Activated CD4-positive, alpha-beta T cell treated with anti-CD3 and anti-CD28 coated beads, Interleukin-2, amount 10 ng/mL, durations not matched to agents 7 days and 5 days (primary cell): ENCODE data around the gene ZNF641. TPM values are rescaled to one million over a fixed set of nuclear protein-coding genes. Genes with fewer than 3 reads are reported as not detected.
A peak's percentile ranks its signal among the peaks of the same experiment; 100 is the strongest.

ENCODE experiments used
- CTCF ChIA-PET: fragments of 350-600 bp; sonication (Branson Sonifier 250); formaldehyde crosslinking; loops from one replicate; lab custom pipeline; 2021; ENCODE audit warnings: antibody characterized with exemption; lab: Charles Lee
- POLR2A ChIA-PET: fragments of 350-600 bp; sonication (Branson Sonifier 250); formaldehyde crosslinking; loops from one replicate; lab custom pipeline; 2021; ENCODE audit warnings: antibody characterized with exemption; lab: Charles Lee
- DNase-seq: peaks from one replicate; pipeline ENCODE4 v3.0.0-alpha.2; 2020
- H3K27ac Mint-ChIP-seq: one replicate; pipeline ENCODE4 v1.8.0; 2021; ENCODE audit warnings: mild to moderate bottlenecking, moderate library complexity, mixed read lengths
- H3K27me3 Mint-ChIP-seq: one replicate; pipeline ENCODE4 v1.8.0; 2021; ENCODE audit warnings: mixed read lengths
- H3K36me3 Mint-ChIP-seq: one replicate; pipeline ENCODE4 v1.8.0; 2021; ENCODE audit warnings: low read depth, mixed read lengths
- H3K4me1 Mint-ChIP-seq: one replicate; pipeline ENCODE4 v1.8.0; 2021; ENCODE audit warnings: mixed read lengths
- H3K4me3 Mint-ChIP-seq: one replicate; pipeline ENCODE4 v1.8.0; 2021; ENCODE audit warnings: mild to moderate bottlenecking, moderate library complexity, mixed read lengths
- H3K9me3 Mint-ChIP-seq: one replicate; pipeline ENCODE4 v1.8.0; 2021; ENCODE audit warnings: mixed read lengths
- total RNA-seq, 2 experiments: library from RNA; stranded (reverse); gene quantifications; one replicate each; pipeline ENCODE4 v1.2.3, GENCODE V29; 2021

ZNF641 gene
- total RNA-seq, result 10 to 100 TPM; 21.5 to 24.0 TPM

DNA sequence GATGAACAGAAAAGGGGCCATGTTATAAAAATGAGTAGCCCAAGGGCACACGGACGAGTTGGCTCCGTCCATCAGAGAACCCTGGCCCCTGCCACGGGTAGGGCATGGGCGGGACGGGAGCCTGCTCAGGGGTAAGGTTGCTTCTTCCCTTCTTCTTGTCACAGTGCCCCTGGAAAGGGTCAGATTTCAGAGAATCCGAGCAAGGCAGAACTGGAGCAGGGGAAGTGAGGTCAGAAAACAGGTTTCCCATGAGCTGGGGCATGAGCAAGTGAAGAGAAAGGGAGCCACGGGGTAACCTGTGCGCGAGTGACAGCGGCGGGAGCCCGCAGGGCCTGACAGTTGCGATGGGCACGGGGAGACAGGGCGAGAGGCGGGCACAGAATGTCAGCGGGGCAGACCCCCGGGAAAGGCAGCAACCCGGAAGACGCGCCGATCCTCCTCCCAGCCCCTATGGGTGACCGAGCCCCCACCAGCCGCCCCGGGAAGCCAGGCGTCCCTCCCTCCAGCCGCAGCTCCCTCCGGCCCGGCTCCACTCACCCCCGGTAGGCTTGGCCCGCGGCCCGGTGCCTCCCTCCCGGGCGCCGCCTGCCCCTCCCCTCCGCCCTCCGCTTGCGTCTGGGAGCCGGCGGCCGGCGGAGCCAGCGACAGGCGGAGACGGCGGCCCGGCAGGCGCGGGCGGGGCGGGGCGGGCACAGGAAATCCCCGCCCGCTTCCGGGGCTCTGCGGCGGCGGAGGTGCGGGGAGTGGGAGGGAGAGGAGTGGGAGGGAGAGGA is at the start of gene ZNF641:
Gene ZNF641 (minus strand): TSS at position 671 of the 773 bp plus-strand sequence. CDS start 2,829 bp downstream, outside the sequence.
- Mint-ChIP-seq H3K36me3 (peaks cover 31% of the 10 kb centered on the region), H3K4me1 (peaks cover 29% of the 10 kb centered on the region), H3K27ac (peak within 1 kb of the TSS; percentile 94), H3K4me3 (peak within 1 kb of the TSS; percentile 89), H3K27me3 (peaks cover 3% of the 10 kb centered on the region), H3K9me3 (no peaks in the 10 kb centered on the region)
- CTCF ChIA-PET, result interaction anchor here (0.5 kb wide), 2 partner anchors 13 to 1331 kb away, joined by 3 to 4 read pairs; no protein-coding TSS in a partner anchor
- POLR2A ChIA-PET, result interaction anchor here (0.6 kb wide), 1 partner anchor 467 kb away, joined by 3 read pairs; no protein-coding TSS in a partner anchor
- peak; percentile 83 for DNase-seq

DNA sequence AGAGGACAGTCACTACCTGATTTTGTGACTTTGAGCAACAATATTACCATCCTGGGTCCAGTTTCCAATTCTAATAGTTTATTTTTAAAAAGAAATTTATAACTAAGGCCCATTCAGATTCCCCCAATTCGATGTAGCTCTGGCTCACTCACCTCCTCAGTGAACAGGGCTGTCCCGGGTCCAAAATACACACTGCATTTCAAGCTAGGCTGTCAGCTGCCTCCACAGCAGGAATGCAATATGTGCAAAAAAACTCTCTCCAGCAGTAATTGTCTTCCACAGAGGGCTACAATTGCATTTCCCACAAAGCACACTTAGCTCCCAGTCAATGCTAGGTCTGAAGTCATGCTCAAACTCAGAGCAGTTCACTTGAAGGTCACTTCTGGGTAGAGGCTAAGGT is 39.3 kb upstream of the ZNF641 start:
- ChIA-PET POLR2A (no interaction called here), CTCF (no interaction called here)
- Mint-ChIP-seq H3K4me3 (no peak overlapping the region), H3K27ac (no peak overlapping the region), H3K9me3 (no peaks in the 10 kb centered on the region), H3K36me3 (no peaks in the 10 kb centered on the region), H3K27me3 (peaks cover 15% of the 10 kb centered on the region), H3K4me1 (no peaks in the 10 kb centered on the region)
- no peak for DNase-seq

DNA sequence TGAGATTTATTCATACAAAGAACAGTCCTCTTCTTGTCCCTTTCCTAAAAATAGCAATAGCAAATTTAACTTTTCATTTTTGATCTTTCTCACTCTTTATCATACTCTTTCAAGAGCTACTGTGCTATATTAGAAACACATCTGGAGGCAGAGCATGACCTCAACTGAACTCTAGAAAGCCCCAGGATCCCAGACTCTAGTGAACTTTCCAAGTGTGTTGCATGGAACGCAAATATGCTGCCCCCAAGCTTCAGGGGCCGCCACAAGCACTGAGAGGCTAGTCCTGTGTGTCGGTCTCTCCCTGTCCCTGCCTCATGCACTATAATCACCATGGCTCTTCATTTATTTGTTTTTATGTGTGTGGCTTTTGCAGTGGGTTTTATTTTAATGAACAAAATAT is 38.7 kb upstream of the ZNF641 start:
- no peak for DNase-seq
- Mint-ChIP-seq H3K4me3 (no peak overlapping the region), H3K4me1 (no peaks in the 10 kb centered on the region), H3K27ac (no peak overlapping the region), H3K27me3 (peaks cover 15% of the 10 kb centered on the region), H3K36me3 (no peaks in the 10 kb centered on the region), H3K9me3 (no peaks in the 10 kb centered on the region)
- CTCF ChIA-PET, result no interaction called here
- POLR2A ChIA-PET, result no interaction called here

DNA sequence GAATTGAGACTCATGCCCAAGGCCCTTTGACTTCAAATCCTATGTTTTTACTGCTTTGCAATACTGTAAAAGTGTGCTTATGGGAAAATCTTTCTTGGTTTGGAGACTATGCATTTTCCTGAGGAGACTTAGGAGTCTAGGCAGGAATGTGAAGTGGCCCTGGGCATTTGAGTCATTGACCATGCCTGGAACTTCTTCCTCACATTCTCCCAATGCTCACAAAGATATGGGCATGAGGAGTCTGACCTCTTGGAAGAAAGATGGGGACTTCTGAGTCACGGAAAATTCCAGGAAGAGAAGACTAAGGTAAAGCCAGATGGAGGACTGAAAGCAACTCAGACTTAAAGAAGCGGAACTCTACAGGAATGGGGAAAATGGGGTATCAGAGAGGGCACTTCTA is 38.2 kb upstream of the ZNF641 start:
- H3K9me3 Mint-ChIP-seq, result no peaks in the 10 kb centered on the region
- H3K4me3 Mint-ChIP-seq, result no peak overlapping the region
- H3K36me3 Mint-ChIP-seq, result no peaks in the 10 kb centered on the region
- no peaks in the 10 kb centered on the region for H3K4me1 Mint-ChIP-seq
- H3K27ac Mint-ChIP-seq, result no peak overlapping the region
- ChIA-PET POLR2A (no interaction called here), CTCF (no interaction called here)
- no peak for DNase-seq
- peaks cover 15% of the 10 kb centered on the region for H3K27me3 Mint-ChIP-seq

GRCh38 chr12:48388460-48388859 is 37.7 kb upstream of the ZNF641 start:
- H3K9me3 Mint-ChIP-seq, result no peaks in the 10 kb centered on the region
- no peak for DNase-seq
- H3K4me1 Mint-ChIP-seq, result no peaks in the 10 kb centered on the region
- no peaks in the 10 kb centered on the region for H3K36me3 Mint-ChIP-seq
- ChIA-PET CTCF (no interaction called here), POLR2A (no interaction called here)
- peaks cover 18% of the 10 kb centered on the region for H3K27me3 Mint-ChIP-seq
- no peak overlapping the region for H3K27ac Mint-ChIP-seq
- no peak overlapping the region for H3K4me3 Mint-ChIP-seq

DNA sequence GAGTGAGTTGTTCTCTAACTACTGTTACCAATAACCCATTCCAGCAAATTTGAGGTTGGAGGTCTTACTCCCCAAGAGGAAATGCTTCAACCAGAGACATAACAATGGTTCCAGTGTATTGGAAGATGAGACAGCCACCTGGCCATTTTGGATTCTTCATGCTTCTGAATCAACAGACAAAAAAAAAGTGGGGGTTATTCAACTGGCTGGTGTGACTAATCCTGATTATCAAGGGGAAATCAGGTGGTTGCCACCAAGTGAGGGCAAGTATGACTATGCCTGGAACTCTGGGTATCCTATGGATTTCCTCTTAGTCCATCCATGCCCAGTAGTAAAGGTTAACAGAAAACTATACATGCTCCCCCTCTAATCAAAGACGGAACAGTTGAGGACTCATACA is 29.9 kb upstream of the ZNF641 start:
- Mint-ChIP-seq H3K4me1 (no peaks in the 10 kb centered on the region), H3K4me3 (no peak overlapping the region), H3K9me3 (peaks cover 2% of the 10 kb centered on the region), H3K36me3 (no peaks in the 10 kb centered on the region), H3K27me3 (peaks cover 16% of the 10 kb centered on the region), H3K27ac (no peak overlapping the region)
- ChIA-PET POLR2A (no interaction called here), CTCF (interaction anchor here (0.9 kb wide), 1 partner anchor 20 kb away, joined by 3 read pairs; no protein-coding TSS in a partner anchor)
- DNase-seq, result no peak

- Mint-ChIP-seq H3K4me3 (no peak overlapping the region), H3K9me3 (peaks cover 2% of the 10 kb centered on the region), H3K27me3 (peaks cover 16% of the 10 kb centered on the region), H3K27ac (no peak overlapping the region), H3K36me3 (no peaks in the 10 kb centered on the region), H3K4me1 (no peaks in the 10 kb centered on the region)
- DNase-seq, result no peak
- CTCF ChIA-PET, result interaction anchor here (0.9 kb wide), 1 partner anchor 19 kb away, joined by 3 read pairs; no protein-coding TSS in a partner anchor
- POLR2A ChIA-PET, result no interaction called here
These were observed 29.1 kb upstream of the ZNF641 start for GRCh38 chr12:48379794-48380193.

DNA sequence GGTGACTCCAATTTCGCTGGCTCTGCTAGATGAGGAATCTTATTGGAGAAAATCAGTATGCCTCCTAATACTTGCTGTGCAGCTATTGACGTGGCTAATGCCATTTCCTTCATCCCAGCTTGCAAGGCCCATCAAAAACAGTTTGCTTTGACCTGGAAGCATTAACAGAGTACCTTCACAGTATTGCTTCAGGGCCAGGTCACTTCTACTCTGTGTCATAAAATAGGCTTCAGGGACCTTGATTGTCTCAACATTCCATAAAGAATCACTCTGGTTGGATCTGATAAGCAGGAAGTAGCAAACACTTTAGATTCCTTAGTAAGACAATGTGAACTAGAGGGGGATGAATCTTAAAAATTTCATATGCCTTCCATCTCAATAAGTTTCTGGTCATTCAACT is 26.9 kb upstream of the ZNF641 start:
- peaks cover 10% of the 10 kb centered on the region for H3K27me3 Mint-ChIP-seq
- peaks cover 2% of the 10 kb centered on the region for H3K9me3 Mint-ChIP-seq
- H3K36me3 Mint-ChIP-seq, result no peaks in the 10 kb centered on the region
- ChIA-PET POLR2A (no interaction called here), CTCF (no interaction called here)
- no peak for DNase-seq
- H3K4me1 Mint-ChIP-seq, result no peaks in the 10 kb centered on the region
- no peak overlapping the region for H3K27ac Mint-ChIP-seq
- no peak overlapping the region for H3K4me3 Mint-ChIP-seq

DNA sequence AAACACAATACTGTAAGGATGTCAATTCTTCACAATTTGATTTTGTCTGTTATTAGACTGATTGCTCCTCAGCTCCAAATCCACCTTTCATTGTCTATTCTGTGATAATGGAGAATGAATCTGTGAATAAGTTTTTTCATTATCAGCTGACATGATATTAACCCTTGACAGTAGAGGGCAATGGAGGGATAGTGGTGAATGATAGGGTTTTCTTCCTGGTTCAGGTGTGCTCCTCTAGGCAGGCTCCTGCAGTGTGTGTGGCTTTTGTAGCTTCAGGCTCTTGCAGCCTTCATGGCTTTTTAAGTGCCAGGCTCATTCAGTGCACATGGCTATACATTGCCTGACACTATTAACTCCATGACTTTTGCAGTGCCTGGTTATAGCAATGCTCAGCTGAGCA is 23.4 kb upstream of the ZNF641 start:
- no peaks in the 10 kb centered on the region for H3K36me3 Mint-ChIP-seq
- H3K27me3 Mint-ChIP-seq, result peaks cover 17% of the 10 kb centered on the region
- ChIA-PET CTCF (no interaction called here), POLR2A (no interaction called here)
- peaks cover 2% of the 10 kb centered on the region for H3K9me3 Mint-ChIP-seq
- H3K4me3 Mint-ChIP-seq, result no peak overlapping the region
- DNase-seq, result no peak
- H3K27ac Mint-ChIP-seq, result no peak overlapping the region
- no peaks in the 10 kb centered on the region for H3K4me1 Mint-ChIP-seq

DNA sequence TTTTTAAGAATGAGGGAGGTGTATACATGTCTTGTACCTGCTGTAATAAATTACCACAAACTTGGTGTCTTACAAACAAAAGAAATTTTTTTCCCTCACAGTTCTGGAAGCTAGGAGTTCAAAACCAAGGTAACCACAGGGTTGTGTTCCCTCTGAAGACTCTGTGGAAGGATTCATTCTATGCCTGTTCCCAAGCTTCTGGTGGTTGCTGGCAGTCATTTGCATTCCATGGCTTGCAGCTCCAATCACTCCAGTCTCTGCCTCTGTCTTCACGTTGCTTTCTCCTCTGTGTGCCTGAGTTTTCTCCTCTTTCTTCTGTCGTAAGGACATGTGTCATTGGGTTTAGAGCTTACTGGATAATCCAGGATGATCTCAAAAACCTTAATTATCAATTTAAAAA is 15.4 kb upstream of the ZNF641 start:
- H3K9me3 Mint-ChIP-seq, result no peaks in the 10 kb centered on the region
- no peaks in the 10 kb centered on the region for H3K36me3 Mint-ChIP-seq
- POLR2A ChIA-PET, result no interaction called here
- H3K27me3 Mint-ChIP-seq, result peaks cover 17% of the 10 kb centered on the region
- H3K4me1 Mint-ChIP-seq, result no peaks in the 10 kb centered on the region
- CTCF ChIA-PET, result no interaction called here
- no peak overlapping the region for H3K27ac Mint-ChIP-seq
- no peak overlapping the region for H3K4me3 Mint-ChIP-seq
- DNase-seq, result no peak

GRCh38 chr12:48361664-48362339 is 11.1 kb upstream of the ZNF641 start:
- H3K36me3 Mint-ChIP-seq, result no peaks in the 10 kb centered on the region
- POLR2A ChIA-PET, result no interaction called here
- DNase-seq, result no peak
- no peak overlapping the region for H3K27ac Mint-ChIP-seq
- H3K4me3 Mint-ChIP-seq, result no peak overlapping the region
- no peaks in the 10 kb centered on the region for H3K4me1 Mint-ChIP-seq
- no peaks in the 10 kb centered on the region for H3K27me3 Mint-ChIP-seq
- H3K9me3 Mint-ChIP-seq, result no peaks in the 10 kb centered on the region
- CTCF ChIA-PET, result no interaction called here

DNA sequence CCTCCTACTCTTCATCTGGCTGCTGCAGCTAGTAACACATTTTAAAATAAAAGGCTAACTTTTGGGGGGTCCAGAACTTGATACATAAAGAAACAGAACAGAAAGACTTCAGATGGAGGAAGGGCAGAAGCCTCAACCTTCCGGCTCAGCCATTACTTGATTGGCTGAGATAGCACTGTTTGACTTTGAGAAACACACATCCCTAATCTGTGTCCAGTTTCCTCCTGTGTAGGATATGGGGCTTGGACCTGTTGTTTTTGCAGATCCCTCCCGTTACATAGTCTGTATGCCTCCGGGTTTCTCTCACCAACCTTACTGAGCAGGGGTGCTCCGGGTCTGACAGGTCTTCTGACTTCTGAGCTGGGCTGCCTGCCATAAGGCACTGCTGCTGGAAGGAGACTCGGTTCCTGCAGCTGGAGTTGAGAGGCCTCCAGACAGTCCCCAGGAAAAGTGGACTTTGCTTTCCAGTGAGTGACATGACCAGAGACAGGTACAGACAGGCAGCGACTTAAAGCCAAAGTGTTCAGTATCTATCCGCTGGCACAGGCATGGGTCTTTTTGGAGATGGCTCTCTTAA is 8.3 kb upstream of the ZNF641 start:
- Mint-ChIP-seq H3K9me3 (no peaks in the 10 kb centered on the region), H3K4me1 (no peaks in the 10 kb centered on the region), H3K27me3 (no peaks in the 10 kb centered on the region), H3K4me3 (no peak overlapping the region), H3K36me3 (no peaks in the 10 kb centered on the region), H3K27ac (no peak overlapping the region)
- DNase-seq, result no peak
- ChIA-PET POLR2A (no interaction called here), CTCF (interaction anchor here (0.7 kb wide), 1 partner anchor 74 kb away, joined by 3 read pairs; no protein-coding TSS in a partner anchor)
